NT2/D1 (cell line): ENCODE data around the gene CCER1.

Experiments
- DNase-seq: peaks from one replicate; pipeline ENCODE4 v3.0.0-alpha.2; 2011; ENCODE audit warnings: low read depth, low spot score
- H3K27me3 ChIP-seq: 2 replicates; pipeline ENCODE4 v1.6.0; 2011; ENCODE audit warnings: mild to moderate bottlenecking; ENCODE audit not compliant: insufficient read length, insufficient read depth
- H3K36me3 ChIP-seq: 2 replicates; pipeline ENCODE4 v1.6.1; 2011; ENCODE audit warnings: mild to moderate bottlenecking, low read length, mixed read lengths; ENCODE audit not compliant: insufficient read depth, insufficient read length
- H3K4me1 ChIP-seq: 2 replicates; pipeline ENCODE4 v1.5.1; 2011; ENCODE audit not compliant: insufficient read depth, insufficient read length
- H3K4me3 ChIP-seq: 2 replicates; pipeline ENCODE4 v1.5.1; 2011; ENCODE audit warnings: low read depth; ENCODE audit not compliant: insufficient read length
- H3K9ac ChIP-seq: 2 replicates; pipeline ENCODE4 v1.6.0; 2011; ENCODE audit warnings: low read depth; ENCODE audit not compliant: insufficient read length
- H3K9me3 ChIP-seq: 2 replicates; pipeline ENCODE4 v1.5.1; 2011; ENCODE audit warnings: mild to moderate bottlenecking, low read length; ENCODE audit not compliant: insufficient read depth
- SUZ12 ChIP-seq: IDR thresholded peaks from 2 replicates; pipeline ENCODE4 v1.6.1; 2011; ENCODE audit not compliant: insufficient read length, insufficient read depth; ENCODE audit errors: extremely low read depth
- YY1 ChIP-seq: IDR thresholded peaks from 2 replicates; pipeline ENCODE4 v1.6.1; 2011; ENCODE audit not compliant: insufficient read length, insufficient read depth
- ZNF274 ChIP-seq: IDR thresholded peaks from 2 replicates; pipeline ENCODE4 v1.6.1; 2011; ENCODE audit warnings: mild to moderate bottlenecking, low read depth, low read length

CCER1 gene

GRCh38 chr12:90954921-90955320, at the start of gene CCER1:
Gene CCER1, minus strand, starts transcription at chr12:90955176. Its CDS starts 434 bp downstream, at chr12:90954742.
- no peak within 1 kb of the TSS for H3K4me3 ChIP-seq
- no peaks in the 10 kb centered on the region for H3K36me3 ChIP-seq
- peaks cover 12% of the 10 kb centered on the region; the same call in 1 of the 2 replicates for H3K9me3 ChIP-seq
- H3K4me1 ChIP-seq, result no peaks in the 10 kb centered on the region
- no peaks in the 10 kb centered on the region for H3K27me3 ChIP-seq
- TF ChIP-seq ZNF274 (no peak), SUZ12 (no peak), YY1 (no peak)
- no peak within 1 kb of the TSS for H3K9ac ChIP-seq
- DNase-seq, result no peak

- no peak for DNase-seq
- TF ChIP-seq ZNF274 (no peak), SUZ12 (no peak), YY1 (no peak)
- H3K9ac ChIP-seq, result no peak overlapping the region
- no peaks in the 10 kb centered on the region for H3K9me3 ChIP-seq
- no peak overlapping the region for H3K4me3 ChIP-seq
- no peaks in the 10 kb centered on the region for H3K4me1 ChIP-seq
- no peaks in the 10 kb centered on the region for H3K36me3 ChIP-seq
- no peaks in the 10 kb centered on the region for H3K27me3 ChIP-seq
Observed at GRCh38 chr12:91003737-91004136, 48.8 kb upstream of the CCER1 start.

- H3K9ac ChIP-seq, result no peak overlapping the region
- no peaks in the 10 kb centered on the region for H3K27me3 ChIP-seq
- no peaks in the 10 kb centered on the region for H3K9me3 ChIP-seq
- H3K4me1 ChIP-seq, result no peaks in the 10 kb centered on the region
- H3K36me3 ChIP-seq, result no peaks in the 10 kb centered on the region
- no peak for DNase-seq
- H3K4me3 ChIP-seq, result no peak overlapping the region
- TF ChIP-seq YY1 (no peak), ZNF274 (no peak), SUZ12 (no peak)
Observed at GRCh38 chr12:91001306-91001705, 46.3 kb upstream of the CCER1 start.

- H3K9me3 ChIP-seq, result no peaks in the 10 kb centered on the region
- H3K4me1 ChIP-seq, result no peaks in the 10 kb centered on the region
- no peak for TF ChIP-seq ZNF274
- no peak for TF ChIP-seq SUZ12
- no peak for TF ChIP-seq YY1
- H3K9ac ChIP-seq, result no peak overlapping the region
- no peak overlapping the region for H3K4me3 ChIP-seq
- H3K36me3 ChIP-seq, result no peaks in the 10 kb centered on the region
- no peaks in the 10 kb centered on the region for H3K27me3 ChIP-seq
- DNase-seq, result no peak
Observed at GRCh38 chr12:90999966-91000365, 45.0 kb upstream of the CCER1 start.

- Histone ChIP-seq H3K27me3 (no peaks in the 10 kb centered on the region), H3K4me1 (no peaks in the 10 kb centered on the region), H3K9ac (no peak overlapping the region), H3K4me3 (no peak overlapping the region), H3K9me3 (no peaks in the 10 kb centered on the region), H3K36me3 (no peaks in the 10 kb centered on the region)
- no peak for TF ChIP-seq YY1
- no peak for TF ChIP-seq SUZ12
- TF ChIP-seq ZNF274, result no peak
- DNase-seq, result no peak
Observed at GRCh38 chr12:90999527-90999926, 44.6 kb upstream of the CCER1 start.

GRCh38 chr12:90995010-90995409, 40.0 kb upstream of the CCER1 start:
- Histone ChIP-seq H3K27me3 (no peaks in the 10 kb centered on the region), H3K36me3 (no peaks in the 10 kb centered on the region), H3K4me3 (no peak overlapping the region), H3K9ac (no peak overlapping the region), H3K9me3 (peaks cover 22% of the 10 kb centered on the region), H3K4me1 (no peaks in the 10 kb centered on the region)
- no peak for DNase-seq
- TF ChIP-seq ZNF274, result no peak
- no peak for TF ChIP-seq SUZ12
- TF ChIP-seq YY1, result no peak

- H3K36me3 ChIP-seq, result no peaks in the 10 kb centered on the region
- H3K4me3 ChIP-seq, result no peak overlapping the region
- H3K4me1 ChIP-seq, result no peaks in the 10 kb centered on the region
- DNase-seq, result no peak
- no peaks in the 10 kb centered on the region for H3K27me3 ChIP-seq
- H3K9ac ChIP-seq, result no peak overlapping the region
- no peak for TF ChIP-seq ZNF274
- no peak for TF ChIP-seq SUZ12
- no peak for TF ChIP-seq YY1
- H3K9me3 ChIP-seq, result peaks cover 38% of the 10 kb centered on the region
Observed at GRCh38 chr12:90991952-90992465, 37.0 kb upstream of the CCER1 start.

GRCh38 chr12:90990611-90991010, 35.6 kb upstream of the CCER1 start:
- no peaks in the 10 kb centered on the region for H3K36me3 ChIP-seq
- H3K9me3 ChIP-seq, result peaks cover 52% of the 10 kb centered on the region
- H3K27me3 ChIP-seq, result no peaks in the 10 kb centered on the region
- DNase-seq, result no peak
- H3K4me1 ChIP-seq, result no peaks in the 10 kb centered on the region
- TF ChIP-seq YY1 (no peak), ZNF274 (no peak), SUZ12 (no peak)
- H3K9ac ChIP-seq, result no peak overlapping the region
- no peak overlapping the region for H3K4me3 ChIP-seq
